Brain microvascular endothelial cell (primary cell): ENCODE measurements around the gene NASP.

ENCODE experiments used
- DNase-seq: peaks from one replicate; pipeline ENCODE4 v3.0.0-alpha.2; 2020
- H3K27ac ChIP-seq: fragments of 250-450 bp; sonication (Bioruptor Pico); 2 replicates; pipeline ENCODE4 v1.5.1; 2020; ENCODE audit warnings: mild to moderate bottlenecking, moderate library complexity
- H3K27me3 ChIP-seq: fragments of 250-450 bp; sonication (Bioruptor Pico); replicated peaks from 2 replicates; pipeline ENCODE4 v1.5.1; 2020; ENCODE audit warnings: mild to moderate bottlenecking
- H3K36me3 ChIP-seq: fragments of 250-450 bp; sonication (Bioruptor Pico); replicated peaks from 2 replicates; pipeline ENCODE4 v1.5.1; 2020; ENCODE audit warnings: mild to moderate bottlenecking
- H3K4me3 ChIP-seq: 2 replicates; pipeline ENCODE4 v1.5.1; 2011; ENCODE audit warnings: low read depth, mild to moderate bottlenecking, control low read depth, low read length, moderate library complexity
- CTCF ChIP-seq: IDR thresholded peaks from 2 replicates; pipeline ENCODE4 v1.5.1; 2011; ENCODE audit warnings: low read depth, mild to moderate bottlenecking, moderate library complexity, low read length, control low read depth, inconsistent platforms; ENCODE audit errors: missing control alignments
- in situ Hi-C: cut with HindIII; loops from 2 replicates; pipeline ENCODE4 v1.10.0; 2017; ENCODE audit warnings: low sequenced_read_pairs, low pct_ligation_motif_present

The NASP gene

GRCh38 chr1:45658171-45658570 is 74.3 kb downstream of the NASP start:
- peaks cover 51% of the 10 kb centered on the region for H3K36me3 ChIP-seq
- in situ Hi-C loops: no loop called here
- no peak overlapping the region for H3K4me3 ChIP-seq

GRCh38 chr1:45659222-45659621 is 75.4 kb downstream of the NASP start:
- Histone ChIP-seq H3K4me3 (no peak overlapping the region), H3K27ac (no peak overlapping the region), H3K27me3 (no peaks in the 10 kb centered on the region), H3K36me3 (peaks cover 46% of the 10 kb centered on the region)
- no peak for TF ChIP-seq CTCF
- in situ Hi-C loops: no loop called here
- no peak for DNase-seq

More at GRCh38 chr1:45658171-45658570, 74.3 kb downstream of the NASP start:
- DNase-seq: no peak
- Histone ChIP-seq H3K27me3 (no peaks in the 10 kb centered on the region), H3K27ac (no peak overlapping the region)
- no peak for TF ChIP-seq CTCF

- peaks cover 40% of the 10 kb centered on the region for H3K36me3 ChIP-seq
- H3K4me3 ChIP-seq: no peak overlapping the region
- in situ Hi-C loops: no loop called here
- no peak overlapping the region for H3K27ac ChIP-seq
- no peak for DNase-seq
- H3K27me3 ChIP-seq: no peaks in the 10 kb centered on the region
- no peak for TF ChIP-seq CTCF
Observed at GRCh38 chr1:45660336-45660735, 76.5 kb downstream of the NASP start.

- Histone ChIP-seq H3K36me3 (no peaks in the 10 kb centered on the region), H3K27ac (no peak overlapping the region)
Observed at GRCh38 chr1:45666836-45667235, 83.0 kb downstream of the NASP start.

GRCh38 chr1:45667321-45668111 is 83.7 kb downstream of the NASP start:
- in situ Hi-C loops: no loop called here
- H3K27me3 ChIP-seq: no peaks in the 10 kb centered on the region
- H3K36me3 ChIP-seq: no peaks in the 10 kb centered on the region
- TF ChIP-seq CTCF: no peak
- no peak overlapping the region for H3K27ac ChIP-seq
- DNase-seq: no peak
- no peak overlapping the region for H3K4me3 ChIP-seq

More at GRCh38 chr1:45666836-45667235, 83.0 kb downstream of the NASP start:
- TF ChIP-seq CTCF: no peak
- in situ Hi-C loops: no loop called here
- Histone ChIP-seq H3K27me3 (no peaks in the 10 kb centered on the region), H3K4me3 (no peak overlapping the region)
- DNase-seq: no peak
